Muscle of arm (tissue), 12 donors: ENCODE data around the gene PTGIS. TPM values are rescaled to one million over a fixed set of nuclear protein-coding genes. Genes with fewer than 3 reads are reported as not detected.

Experiments used
- DNase-seq: peaks from one replicate; pipeline ENCODE4 v3.0.0-alpha.2; 2013
- polyA plus RNA-seq, 12 donors: library from polyadenylated mRNA; unstranded; fragments of 120-200 nt; gene quantifications; one replicate each; pipeline ENCODE4 v1.2.1, GENCODE V29; 2013; ENCODE audit not compliant: insufficient read length in 12 of 12

Gene PTGIS
- polyA plus RNA-seq, 12 donors = 20.4 to 35.3 (median 26.5) TPM; not detected in 1

- no peak for DNase-seq
Observed at GRCh38 chr20:49501917-49502316, 66.0 kb downstream of the PTGIS start.

GRCh38 chr20:49497398-49497669 is 70.6 kb downstream of the PTGIS start:
- no peak for DNase-seq

- no peak for DNase-seq
Observed at GRCh38 chr20:49496553-49497397, 71.2 kb downstream of the PTGIS start.

GRCh38 chr20:49496043-49496442 is 71.9 kb downstream of the PTGIS start:
- DNase-seq = no peak

GRCh38 chr20:49490689-49491088 is 77.2 kb downstream of the PTGIS start:
- no peak for DNase-seq

GRCh38 chr20:49489688-49490087 is 78.2 kb downstream of the PTGIS start:
- DNase-seq = no peak

- DNase-seq = no peak
Observed at GRCh38 chr20:49486064-49486463, 81.9 kb downstream of the PTGIS start.

- DNase-seq = no peak
Observed at GRCh38 chr20:49485563-49485962, 82.4 kb downstream of the PTGIS start.

- peak; percentile 76 for DNase-seq
Observed at GRCh38 chr20:49484180-49485140, 83.5 kb downstream of the PTGIS start.

GRCh38 chr20:49483696-49484123 is 84.2 kb downstream of the PTGIS start:
- DNase-seq = no peak

- DNase-seq = no peak
Observed at GRCh38 chr20:49483018-49483695, 84.8 kb downstream of the PTGIS start.

- DNase-seq = peak; percentile 54
Observed at GRCh38 chr20:49482621-49483017, 85.3 kb downstream of the PTGIS start, which contains the start of gene KCNB1. Gene KCNB1, minus strand, starts transcription at chr20:49482668. Its CDS starts 188 bp downstream, at chr20:49482480.

GRCh38 chr20:49482173-49482572 is 85.8 kb downstream of the PTGIS start:
- DNase-seq = no peak

GRCh38 chr20:49481116-49481515 is 86.8 kb downstream of the PTGIS start:
- no peak for DNase-seq

- DNase-seq = no peak
Observed at GRCh38 chr20:49480236-49480635, 87.7 kb downstream of the PTGIS start.

- no peak for DNase-seq
Observed at GRCh38 chr20:49479785-49480184, 88.2 kb downstream of the PTGIS start.

GRCh38 chr20:49478754-49479689 is 88.9 kb downstream of the PTGIS start:
- no peak for DNase-seq

GRCh38 chr20:49478266-49478665 is 89.7 kb downstream of the PTGIS start:
- DNase-seq = no peak

- no peak for DNase-seq
Observed at GRCh38 chr20:49477200-49477599, 90.7 kb downstream of the PTGIS start.

- DNase-seq = no peak
Observed at GRCh38 chr20:49476016-49476355, 92.0 kb downstream of the PTGIS start.
